Activated T-helper 1 cell treated with Interleukin-2 at 50 U/mL for 16 hours (primary cell): ENCODE measurements around the gene RAD21L1.
"Not testable (repeated sequence)": the region's sequence is repeated elsewhere in the genome, so short reads cannot be mapped to it uniquely, and the experiment has no call there.

Source experiments
- DNase-seq: peaks from one replicate; pipeline ENCODE4 v3.0.0-alpha.2; 2020; ENCODE audit warnings: low read depth

RAD21L1 gene

DNA sequence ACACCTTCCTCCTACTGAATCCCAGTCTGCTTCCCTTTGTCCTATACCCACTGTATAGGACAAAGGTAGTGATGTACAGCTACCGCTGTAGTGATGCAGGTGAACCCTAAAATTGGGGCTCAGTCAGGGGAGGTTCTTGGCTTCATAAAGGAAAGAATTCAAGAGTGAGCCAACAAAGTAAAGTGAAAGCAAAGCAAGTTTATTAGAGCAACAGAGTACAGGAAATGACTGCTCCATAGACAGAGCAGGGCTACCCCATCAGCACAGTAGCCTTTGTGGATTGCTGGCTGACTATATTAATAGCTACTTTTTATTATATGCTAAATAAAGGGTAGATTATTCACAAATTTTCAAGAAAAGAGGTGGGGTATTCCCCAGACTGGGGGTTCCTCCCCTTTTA, 25.9 kb upstream of the RAD21L1 start:
- no peak for DNase-seq

DNA sequence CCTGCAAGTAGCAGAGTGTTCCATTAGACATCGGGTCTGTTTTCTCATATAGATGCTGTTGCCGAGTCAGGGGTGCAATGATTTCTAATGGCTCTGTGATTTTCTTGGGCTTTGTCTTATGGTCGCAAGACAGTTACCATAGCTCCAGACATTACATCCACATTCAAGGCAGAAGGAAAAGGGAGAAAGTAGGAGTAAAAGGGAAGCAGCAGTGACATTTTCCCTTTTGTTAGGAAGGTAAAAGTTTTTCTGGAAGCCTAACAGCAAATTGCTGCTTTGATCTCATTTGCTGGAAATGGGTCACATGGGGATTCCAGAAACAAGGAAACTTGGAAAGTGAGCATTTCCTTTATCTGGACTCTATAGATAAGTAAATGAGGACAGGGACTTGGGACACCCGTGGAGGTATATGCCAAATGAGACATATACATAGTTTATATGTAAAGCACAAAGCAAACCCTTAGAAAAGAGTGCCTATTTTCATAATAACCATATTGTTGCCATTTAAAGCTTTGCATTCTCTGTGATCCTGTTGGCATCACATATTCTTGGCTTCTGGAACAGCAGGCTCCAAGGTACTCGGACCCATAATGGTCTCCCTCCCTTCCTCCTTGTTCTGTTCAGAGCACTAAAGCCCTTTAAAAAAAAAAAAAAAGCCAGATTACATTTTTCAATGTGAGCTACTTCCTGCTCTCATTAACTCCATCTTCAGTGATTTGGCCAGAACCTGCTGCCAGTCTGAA, 22.9 kb upstream of the RAD21L1 start, which contains the start of gene C20orf202:
TSS of gene C20orf202 (plus strand) at position 693 of the 743 bp plus-strand sequence. CDS start 132 bp downstream, outside the sequence.
- DNase-seq, result no peak

DNA sequence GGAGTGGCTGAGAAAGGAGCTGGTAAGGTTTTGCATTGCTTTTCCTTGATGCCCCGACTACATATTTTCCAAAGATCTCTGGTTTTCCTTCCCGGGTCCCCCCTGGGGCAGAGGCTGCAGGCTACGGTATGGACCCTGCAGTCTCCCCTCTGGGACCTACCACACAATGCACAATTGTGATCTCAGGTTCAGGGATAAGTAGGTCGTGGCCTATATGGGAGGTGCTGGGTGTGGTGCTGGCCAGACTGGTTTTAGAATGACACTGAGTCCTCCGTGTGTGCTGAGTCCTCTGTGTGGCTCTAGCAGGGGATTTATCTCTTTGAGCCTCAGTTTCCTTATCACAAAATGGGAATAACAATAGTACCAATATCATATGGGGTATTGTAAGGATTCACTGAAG, 22.2 kb upstream of the RAD21L1 start:
- no peak for DNase-seq

DNA sequence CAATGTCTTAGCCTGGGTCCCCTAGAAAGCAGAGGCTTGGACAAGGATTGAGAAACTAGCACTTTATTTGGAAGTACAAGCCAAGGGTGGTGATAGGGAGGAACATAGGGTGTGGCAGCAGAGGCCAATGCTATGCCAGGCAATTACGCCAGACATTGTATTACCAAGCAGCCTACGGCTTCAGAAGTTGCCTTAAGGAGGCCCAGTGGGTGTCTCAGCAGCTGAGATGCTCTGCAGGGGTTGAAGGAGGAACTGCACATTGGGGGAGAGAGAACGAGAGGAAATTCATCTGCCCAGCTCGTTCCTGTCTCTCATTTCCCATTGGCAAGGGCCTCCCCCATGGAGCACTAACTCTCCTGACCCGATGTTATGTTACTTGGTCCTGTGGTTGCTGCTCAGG, 21.7 kb upstream of the RAD21L1 start:
- DNase-seq, result no peak

DNA sequence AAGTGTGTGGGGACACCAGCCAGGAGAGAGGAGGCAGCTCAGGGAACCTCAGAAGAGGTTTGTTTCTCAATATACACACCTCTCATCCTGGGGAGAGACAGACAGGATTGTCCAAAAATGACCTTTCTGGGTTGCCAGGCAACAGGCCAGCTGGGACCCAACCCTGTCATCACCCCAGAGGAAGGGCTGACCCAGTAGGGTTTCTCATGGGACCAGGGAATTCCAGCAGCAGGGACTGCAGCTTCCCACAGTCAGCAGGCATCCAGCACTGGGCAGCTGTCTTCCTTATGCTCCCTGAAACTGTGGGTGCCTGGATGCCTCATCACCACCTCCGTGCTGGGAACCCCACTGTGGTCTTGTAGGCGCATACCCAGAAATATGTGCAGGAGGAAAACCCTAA, 21.3 kb upstream of the RAD21L1 start:
- no peak for DNase-seq

DNA sequence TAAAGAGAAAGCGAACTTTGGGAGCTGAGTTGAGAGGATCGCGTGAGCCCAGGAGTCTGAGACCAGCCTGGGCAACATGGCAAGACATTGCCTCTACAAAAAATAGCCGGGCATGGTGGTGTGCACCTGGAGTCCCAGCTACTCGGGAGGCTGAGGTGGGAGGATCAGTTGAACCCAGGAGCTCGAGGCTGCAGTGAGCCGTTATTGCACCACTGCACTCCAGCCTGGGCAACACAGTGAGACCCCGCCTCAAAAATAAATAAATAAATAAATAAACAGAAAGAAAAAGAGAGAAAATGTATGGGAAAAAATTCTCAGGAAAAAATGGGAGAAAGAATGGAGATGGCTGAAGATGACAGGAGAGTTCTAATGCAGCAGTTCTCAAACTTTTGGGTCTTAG, 20.0 kb upstream of the RAD21L1 start:
- DNase-seq, result no peak

DNA sequence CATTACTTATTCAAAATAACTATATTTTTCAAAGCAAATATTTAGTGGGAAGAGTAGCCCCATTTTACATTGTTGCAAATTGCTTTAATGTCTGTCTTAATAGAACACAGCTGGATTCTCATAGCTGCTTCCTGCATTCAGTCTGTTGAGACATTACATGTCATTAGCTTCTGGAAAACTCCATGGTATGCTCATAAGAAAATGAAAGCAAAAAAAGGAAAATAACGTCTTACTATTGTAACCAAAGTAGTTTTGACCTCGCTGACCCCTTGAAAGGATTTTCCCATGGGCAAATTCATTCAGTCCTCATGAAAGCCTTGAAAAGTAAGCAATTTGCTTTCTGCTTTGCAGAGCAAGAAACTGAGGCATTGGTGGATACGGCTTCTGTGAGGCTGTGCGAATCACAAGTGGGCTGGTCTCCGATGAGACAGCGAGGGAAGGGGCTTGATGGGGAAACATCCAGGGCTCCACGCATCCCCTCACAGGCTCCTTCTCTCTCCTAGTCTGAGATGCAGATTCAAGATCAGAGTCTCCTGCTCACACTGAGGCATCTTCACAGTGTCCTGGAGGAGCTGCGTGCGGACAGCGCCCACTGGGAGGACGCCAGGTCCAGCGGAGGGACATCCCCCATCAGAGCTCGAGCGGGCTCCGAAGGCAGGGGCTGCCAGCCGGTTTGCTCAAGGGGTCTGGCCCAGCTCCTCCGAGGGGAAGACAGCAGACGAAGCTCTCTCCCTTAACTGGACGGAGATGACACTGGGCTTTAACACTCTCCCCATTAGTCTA, 19.3 kb upstream of the RAD21L1 start:
- no peak for DNase-seq

DNA sequence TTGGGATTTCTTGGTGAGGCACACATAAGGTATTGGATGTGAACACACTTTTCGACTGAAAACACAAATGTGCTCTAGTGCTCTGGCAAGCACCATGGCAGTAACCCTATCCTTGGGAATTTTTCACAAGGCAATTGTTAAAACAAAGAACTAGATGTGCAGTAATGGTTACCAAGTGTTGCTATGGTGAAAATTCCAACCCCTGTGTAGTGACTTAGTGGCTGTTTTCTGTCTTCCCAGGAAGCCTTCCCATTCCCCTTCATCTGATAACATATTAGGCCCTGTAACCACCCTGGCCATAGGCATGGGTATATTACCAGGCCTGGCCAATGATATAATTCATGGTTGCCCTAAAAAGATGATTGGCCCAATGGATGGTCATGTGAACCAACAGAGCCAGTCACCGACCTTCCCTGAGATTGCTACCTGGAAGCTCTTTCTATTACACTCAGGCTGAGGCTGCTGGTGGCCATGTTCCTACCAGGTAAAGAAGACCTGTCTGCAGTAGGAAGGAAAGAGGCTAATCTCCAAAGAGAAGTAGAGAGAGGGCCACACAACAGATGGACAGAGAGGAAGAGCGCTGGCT, 18.5 kb upstream of the RAD21L1 start:
- no peak for DNase-seq

DNA sequence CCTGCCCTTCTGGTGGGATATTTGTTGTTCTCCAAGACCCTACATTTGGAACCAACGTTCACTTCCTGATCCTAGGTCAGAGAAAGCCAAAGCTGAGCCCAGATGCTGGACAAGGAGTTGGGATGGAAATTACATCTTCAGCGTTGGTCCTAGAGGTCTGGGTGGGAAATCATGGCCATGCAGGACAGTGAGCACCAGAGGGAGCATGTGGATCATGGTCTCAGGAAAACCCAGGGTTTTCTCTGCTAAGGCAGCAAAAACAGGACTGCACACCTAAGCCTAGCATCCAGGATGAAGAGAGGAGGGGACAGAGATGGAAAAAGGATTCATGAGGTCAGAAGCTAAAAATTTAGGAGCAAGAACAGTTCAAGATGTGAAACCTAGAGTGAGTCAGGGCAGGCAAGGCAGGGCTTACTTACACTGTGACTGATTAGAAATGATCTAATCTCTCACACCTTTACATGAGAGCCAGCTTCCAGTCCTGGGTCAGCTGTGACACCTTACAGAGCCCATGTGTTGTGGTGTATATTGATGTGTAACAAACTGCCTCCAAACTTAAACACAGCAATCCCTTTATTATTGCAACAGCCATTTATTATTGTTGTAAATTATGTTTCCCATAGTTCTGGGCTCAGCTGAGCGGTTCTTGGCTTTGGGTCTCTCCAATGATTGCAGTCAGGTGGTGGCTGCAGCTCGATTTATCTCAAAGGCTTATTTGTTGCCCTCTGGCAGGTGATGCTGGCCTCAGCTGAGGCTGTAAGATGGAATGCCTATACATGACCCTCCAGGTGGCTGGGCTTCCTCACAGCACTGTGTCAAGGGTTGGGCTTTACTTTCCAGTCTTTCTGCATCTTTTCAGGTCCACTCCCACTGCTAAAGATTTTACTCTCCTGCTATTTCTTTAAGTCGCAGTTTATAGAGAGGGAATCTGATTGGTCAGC, 16.1 kb upstream of the RAD21L1 start:
- no peak for DNase-seq

DNA sequence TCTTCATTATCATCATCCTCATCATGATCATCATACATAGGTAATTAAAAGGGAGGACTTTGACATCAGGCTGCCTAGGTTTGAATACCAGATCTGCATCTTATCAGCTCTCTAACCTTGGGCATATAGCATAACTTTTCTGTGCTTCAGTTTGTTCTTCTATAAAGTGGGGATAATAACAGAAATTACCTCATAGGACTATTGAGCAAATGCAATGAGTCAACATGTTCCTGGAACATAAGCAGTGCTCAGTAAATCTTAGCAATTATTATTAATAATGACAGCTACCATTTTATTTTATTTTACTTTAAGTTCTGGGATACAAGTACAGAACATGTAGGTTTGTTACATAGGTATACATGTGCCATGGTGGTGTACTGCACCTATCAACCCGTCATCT, 15.3 kb upstream of the RAD21L1 start:
- DNase-seq, result no peak

DNA sequence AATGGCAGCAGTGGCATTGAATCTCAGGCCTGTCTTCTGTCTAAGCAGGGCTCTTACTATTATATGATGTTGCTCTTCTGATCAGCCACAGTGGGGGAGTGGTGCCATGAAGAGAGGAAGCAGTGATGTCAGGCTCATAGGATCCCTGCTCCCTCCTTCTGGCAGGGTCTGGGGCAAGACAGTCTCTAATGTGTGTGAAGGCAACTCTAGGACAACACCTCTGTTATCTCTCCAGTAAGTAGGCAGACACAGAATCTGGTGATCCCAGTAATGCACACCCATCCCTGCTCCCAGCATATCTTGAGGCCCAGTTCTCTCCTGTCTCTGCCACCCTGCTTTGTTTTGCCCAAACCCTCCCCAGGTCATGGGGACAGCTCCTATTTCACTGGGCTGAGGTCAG, 13.8 kb upstream of the RAD21L1 start:
- no peak for DNase-seq

DNA sequence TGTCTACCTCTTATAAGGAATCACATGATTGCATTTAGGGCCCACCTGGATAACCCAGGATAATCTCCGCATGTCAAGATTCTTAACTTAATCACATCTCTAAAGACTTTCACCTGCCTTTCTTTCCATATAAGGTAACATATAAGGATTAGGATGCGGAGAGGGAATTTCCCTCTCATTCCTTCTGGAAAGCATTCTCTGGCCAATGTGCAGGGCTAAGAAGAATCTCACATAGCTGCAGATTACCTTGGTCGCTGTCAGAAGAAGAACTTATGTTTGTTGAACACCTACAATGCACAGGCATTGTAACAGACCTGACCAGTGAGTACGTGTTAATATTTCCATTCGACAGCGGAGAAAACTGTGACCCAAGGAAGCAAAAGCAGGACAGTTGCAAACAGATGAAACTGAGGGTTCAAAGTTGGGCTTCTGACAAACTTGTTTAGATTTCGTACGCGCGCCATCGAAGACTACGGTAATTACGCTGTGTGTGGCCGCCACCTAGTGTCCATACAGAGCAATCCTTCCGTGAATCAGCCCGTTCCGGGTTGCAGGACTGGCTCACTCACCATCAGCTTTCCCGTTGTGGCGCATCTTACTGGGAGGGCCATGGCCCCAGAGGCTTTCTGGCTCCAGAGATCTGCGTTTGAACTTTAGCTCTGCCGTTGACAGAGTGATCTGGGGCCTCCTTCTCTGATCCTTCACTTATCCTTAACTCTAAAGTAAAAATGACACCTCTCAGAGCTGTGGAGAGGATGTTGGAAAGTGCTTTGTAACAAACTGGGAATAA, 13.0 kb upstream of the RAD21L1 start:
- DNase-seq, result peak; percentile 42

DNA sequence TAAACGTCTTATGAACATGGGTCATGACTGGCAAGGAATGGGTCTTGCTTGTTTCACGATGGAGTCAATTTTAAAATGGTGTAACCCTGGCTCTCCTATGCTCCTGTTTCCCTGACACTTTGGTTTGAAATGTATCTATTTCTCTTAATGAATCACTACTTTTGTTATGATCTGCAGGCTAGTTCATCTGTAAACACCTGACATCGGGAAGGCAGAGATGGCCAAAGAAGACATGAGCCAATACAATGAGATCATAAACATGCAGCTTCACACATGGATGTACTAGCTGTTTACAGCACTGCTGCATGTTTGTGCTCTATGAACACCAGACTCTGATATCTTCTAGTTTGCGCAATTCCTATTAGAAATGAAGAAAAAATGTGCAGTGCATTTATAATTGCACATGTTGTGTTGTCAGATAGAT, 11.0 kb upstream of the RAD21L1 start:
- DNase-seq, result no peak

DNA sequence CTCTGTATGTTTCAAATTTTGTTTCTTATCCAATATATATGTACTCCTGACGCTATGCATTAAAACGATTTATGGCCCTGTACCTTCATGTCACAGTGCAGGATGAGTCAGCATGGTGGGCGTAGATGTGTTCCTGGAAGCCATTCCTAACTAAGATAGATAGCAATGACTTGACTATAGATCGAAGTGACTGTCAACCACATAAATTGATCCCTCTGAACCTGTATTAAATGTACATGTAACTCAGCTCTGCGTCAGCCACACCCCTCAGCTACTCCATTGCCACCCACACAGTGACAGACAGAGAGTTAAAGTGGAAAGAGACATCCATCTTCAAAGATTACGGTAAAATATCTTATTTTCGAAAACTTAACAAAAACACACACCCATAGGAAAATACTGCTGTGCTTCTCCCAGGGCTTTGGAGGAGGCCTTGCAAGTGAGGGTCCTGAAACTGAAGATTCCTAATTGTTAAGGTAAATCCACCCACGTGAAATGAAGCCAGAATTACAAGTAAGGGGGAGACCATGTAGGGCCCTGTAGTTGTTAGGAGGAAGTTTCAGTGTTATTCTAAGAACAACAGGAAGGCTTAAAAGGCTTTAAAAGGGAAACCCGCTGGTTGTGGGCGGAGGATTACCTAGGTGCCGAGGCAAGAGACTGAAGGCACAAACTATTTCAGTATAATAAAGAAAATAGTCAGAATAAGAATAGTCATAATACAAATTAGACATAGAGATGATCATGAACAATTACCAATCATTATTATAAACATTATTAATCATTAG, 10.3 kb upstream of the RAD21L1 start:
- DNase-seq, result no peak

DNA sequence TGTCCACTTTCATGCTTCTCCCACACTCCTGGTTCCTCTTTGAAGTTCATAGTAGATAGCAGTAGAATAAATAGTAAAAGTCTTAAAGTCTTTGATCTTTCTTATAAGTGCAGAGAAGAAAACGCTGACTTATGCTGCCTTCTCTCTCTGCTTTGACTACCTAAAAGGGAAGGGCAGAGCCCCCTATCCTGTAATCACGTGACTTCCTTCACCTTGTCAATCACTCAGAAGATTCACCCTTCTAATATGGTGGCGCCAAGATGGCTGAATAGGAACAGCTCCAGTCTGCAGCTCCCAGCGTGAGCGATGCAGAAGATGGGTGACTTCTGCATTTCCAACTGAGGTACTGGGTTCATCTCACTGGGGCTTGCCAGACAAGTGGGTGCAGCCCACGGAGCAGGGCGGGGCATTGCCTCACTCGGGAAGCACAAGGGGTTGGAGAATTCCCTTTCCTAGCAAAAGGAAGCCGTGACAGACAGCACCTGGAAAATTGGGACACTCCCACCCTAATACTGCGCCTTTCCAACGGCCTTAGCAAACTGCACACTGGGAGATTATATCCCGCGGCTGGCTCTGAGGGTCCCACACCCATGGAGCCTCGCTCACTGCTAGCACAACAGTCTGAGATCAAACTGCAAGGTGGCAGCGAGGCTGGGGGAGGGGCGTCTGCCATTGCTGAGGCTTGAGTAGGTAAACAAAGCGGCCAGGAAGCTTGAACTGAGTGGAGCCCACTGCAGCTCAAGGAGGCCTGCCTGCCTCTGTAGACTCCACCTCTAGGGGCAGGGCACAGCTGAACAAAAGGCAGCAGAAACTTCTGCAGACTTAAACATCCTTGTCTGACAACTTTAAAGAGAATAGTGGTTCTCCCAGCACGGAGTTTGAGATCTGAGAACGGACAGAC, 9.1 kb upstream of the RAD21L1 start:
- not testable (repeated sequence) for DNase-seq

DNA sequence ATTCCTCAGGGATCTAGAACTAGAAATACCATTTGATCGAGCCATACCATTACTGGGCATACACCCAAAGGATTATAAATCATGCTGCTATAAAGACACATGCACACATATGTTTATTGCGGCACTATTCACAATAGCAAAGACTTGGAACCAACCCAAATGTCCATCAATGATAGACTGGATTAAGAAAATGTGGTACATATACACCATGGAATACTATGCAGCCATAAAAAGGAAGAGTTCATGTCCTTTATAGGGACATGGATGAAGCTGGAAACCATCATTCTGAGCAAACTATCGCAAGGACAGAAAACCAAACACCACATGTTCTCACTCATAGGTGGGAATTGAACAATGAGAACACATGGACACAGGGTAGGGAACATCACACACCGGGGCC, 3.1 kb upstream of the RAD21L1 start:
- DNase-seq, result not testable (repeated sequence)

DNA sequence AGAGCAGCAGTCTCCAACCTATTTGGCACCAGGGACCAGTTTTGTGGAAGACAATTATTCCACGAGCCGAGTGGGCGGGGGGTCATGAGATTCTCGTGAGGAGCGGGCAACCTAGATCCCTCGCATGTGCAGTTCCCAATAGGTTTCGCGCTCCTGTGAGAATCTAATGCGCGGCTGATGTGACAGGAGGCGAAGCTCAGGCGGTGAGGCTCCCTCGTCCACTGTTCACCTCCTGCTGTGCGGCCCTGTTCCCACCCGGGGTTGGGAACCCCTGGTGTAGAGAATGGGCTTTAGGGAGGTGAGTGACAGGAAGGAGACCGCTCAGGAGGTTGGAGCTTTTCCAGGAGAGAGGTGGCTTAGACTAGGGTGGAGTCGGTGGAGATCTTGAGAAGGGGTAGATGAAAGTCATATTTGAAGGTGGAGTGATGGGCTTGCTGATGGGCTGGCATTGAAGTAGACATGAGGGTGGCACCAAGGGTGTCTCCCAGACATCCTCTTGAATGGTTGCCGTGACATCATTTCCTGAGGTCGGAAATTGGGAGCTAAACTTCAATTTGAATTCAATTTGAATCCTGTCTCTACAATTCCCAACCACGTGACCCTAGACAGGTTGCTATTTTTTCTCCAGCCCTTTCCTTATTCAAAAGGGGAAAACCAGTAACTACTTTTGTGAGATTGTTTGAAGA, 1.5 kb upstream of the RAD21L1 start:
- DNase-seq, result no peak

DNA sequence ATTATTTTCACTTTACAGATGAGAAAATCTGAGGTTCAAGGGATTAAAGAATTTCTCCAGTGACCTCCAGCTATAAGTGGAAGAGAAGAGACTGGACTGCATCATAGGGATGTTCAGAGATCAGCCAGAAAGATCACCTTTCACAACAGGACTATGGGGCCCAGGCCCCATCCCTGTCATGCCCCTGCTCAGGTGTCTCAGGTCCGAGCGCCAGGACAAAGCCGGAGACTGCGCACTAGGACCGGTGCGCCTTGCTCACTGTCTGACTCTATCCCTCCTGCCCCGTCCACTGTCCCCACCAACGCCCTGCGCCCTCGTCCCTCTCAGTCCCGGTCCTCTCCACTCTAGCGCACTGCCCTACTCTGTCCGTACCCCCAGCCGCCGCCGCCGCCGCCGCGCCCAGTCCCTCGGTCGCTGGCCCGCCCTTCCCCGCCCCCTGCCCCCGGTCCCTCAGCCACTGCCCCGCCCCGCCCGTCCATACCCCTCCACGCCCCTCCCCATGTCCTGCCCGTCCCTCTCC, 521 bp upstream of the RAD21L1 start:
- no peak for DNase-seq
